ENCODE results near the gene SPINK8.
"Not testable (repeated sequence)": the region's sequence is repeated elsewhere in the genome, so short reads cannot be mapped to it uniquely, and the experiment has no call there.

Gene SPINK8

DNA sequence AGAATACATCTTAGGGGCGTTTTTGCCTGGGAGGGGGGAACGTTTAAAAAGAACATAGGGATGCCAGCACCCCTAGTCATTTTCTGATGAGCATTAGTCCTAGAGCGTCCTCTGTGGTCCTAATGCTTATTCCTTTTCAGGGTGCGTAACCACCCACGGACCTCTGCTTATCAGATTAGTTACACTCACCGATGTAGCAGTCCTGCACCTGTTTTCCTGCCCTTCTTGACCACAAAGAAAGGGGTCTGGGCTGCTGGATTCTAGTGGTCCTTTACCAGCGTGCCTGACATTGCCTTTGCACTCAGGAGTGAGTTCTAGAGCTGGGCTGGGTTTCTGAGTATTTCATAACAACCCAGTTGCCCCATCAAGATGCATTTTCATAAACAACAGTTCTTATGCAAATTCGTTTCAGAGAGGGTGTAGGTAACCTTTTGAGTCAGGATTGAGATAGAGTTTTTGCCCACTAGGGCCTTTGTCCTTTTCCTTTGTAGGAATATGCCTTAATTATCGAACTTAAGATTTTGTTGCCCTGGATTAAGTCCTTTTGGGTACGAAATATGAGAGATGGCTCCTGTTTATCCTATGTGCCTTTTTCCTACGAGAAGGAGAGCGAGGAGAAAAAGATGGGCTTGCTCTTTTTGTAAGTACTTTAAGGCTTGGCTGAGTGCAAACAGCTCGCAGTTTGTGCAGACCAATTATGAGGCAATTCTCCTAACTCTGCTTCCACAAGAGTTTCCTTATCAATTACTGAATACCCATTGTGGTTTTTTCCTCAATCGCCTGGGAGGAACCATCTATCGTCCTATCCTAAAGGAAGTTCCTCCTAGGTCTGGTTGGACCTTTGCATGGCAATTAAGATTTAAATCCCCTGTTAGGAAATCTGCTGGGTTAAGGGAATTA, at the start of gene SPINK8:
Gene SPINK8 (minus strand): TSS at position 316 of the 900 bp plus-strand sequence. CDS start 5,320 bp downstream, outside the sequence.
- not testable (repeated sequence) for DNase-seq (ENCODE audit: low read depth)

- no peak for DNase-seq (ENCODE audit: low read depth)
These were observed 39.5 kb upstream of the SPINK8 start for GRCh38 chr3:48372862-48373435.

- DNase-seq (ENCODE audit: low read depth) = no peak
These were observed 38.9 kb upstream of the SPINK8 start for GRCh38 chr3:48372377-48372770.

GRCh38 chr3:48371651-48372376, 38.4 kb upstream of the SPINK8 start, which contains the start of gene FBXW12:
Gene FBXW12, plus strand, starts transcription at chr3:48372219. Its CDS starts 549 bp downstream, at chr3:48372768.
- DNase-seq (ENCODE audit: low read depth) = no peak

- DNase-seq (ENCODE audit: low read depth) = no peak
These were observed 36.9 kb upstream of the SPINK8 start for GRCh38 chr3:48370333-48370713.

DNA sequence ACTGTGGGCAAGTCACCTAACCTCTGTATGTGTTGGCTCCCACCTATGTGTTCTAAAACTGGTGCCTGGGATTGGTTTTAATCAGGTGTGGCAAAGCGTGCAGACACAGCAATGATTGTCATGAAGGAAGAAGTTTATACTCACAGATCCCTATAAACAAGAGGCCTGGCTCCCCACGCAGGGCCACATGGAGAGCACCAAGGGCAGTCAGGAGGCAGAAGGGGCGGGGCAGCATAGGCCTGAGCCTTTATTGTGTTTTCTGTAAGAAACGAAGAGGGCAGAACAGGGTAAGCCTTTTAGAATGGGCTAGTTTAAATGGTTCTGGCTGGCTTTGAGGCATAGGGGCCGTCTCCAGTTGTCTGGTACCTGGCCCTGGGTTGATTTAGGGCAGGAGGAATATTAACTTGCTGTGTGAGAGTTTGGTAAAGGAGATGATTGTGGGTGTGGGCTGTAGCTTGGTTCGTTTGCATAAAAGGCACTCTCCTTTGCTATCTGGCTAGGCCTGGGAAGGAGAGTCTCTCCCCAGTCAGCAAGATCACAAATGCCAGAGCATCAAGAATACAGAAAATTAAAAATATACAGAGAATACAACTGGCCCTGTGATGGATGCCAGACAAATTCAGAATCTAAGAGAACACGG, 36.4 kb upstream of the SPINK8 start:
- no peak for DNase-seq (ENCODE audit: low read depth)

GRCh38 chr3:48367201-48367600, 33.7 kb upstream of the SPINK8 start:
- DNase-seq (ENCODE audit: low read depth) = no peak

DNA sequence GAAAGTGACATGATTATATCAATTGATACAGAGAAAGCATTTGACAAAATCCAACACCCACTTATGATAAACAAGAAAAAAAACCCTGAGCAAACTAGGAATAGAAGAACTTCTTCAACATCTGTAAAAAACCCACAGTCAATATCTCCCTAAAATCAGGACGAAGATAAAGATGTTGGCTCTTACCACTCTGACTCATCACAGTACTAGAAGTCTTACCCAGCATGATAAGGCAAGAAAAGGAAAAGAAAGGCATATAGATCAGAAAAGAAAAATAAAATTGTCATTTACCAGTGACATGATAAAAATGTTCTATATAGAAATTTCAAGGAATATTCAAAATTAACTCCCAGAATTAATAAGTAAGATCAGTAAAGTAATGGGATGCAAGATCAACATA, 31.4 kb upstream of the SPINK8 start:
- DNase-seq (ENCODE audit: low read depth) = no peak

GRCh38 chr3:48361928-48362327, 28.5 kb upstream of the SPINK8 start:
- DNase-seq (ENCODE audit: low read depth) = no peak

GRCh38 chr3:48356419-48356818, 23.0 kb upstream of the SPINK8 start:
- DNase-seq (ENCODE audit: low read depth) = no peak

GRCh38 chr3:48353987-48354386, 20.5 kb upstream of the SPINK8 start:
- DNase-seq (ENCODE audit: low read depth) = no peak

GRCh38 chr3:48352546-48352945, 19.1 kb upstream of the SPINK8 start:
- DNase-seq (ENCODE audit: low read depth) = no peak

GRCh38 chr3:48347500-48347899, 14.0 kb upstream of the SPINK8 start:
- DNase-seq (ENCODE audit: low read depth) = no peak

- DNase-seq (ENCODE audit: low read depth) = no peak
These were observed 12.6 kb upstream of the SPINK8 start for GRCh38 chr3:48345946-48346572.

DNA sequence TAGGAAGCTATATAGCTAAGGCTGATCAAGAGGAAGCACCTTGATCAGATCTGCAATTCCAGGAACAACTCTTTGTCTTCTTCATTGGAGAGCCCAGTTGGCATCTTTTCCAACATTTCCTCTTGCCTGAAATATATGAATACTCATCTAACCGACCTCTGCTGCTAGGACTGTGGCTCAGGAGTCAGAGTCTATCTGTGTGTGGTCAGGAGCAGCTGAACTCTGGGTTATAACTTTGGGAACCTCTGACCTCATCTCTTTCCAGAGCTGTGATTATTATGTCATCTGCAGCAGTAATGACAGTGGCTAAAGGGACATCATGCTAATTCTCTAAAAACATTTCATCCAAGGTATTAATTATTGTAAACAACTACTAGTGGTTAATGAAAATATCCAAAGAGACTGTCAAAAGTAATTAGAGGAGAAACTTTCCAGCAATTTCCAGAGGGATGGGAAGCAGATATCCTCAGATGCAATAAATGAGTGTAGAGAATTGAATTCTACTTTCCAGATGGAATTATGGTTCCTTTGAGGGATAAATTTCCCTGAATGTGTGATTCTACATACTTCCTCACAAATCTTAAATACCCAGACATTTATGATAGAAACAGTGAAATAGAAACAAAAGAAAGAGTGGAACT, 11.5 kb upstream of the SPINK8 start:
- no peak for DNase-seq (ENCODE audit: low read depth)

DNA sequence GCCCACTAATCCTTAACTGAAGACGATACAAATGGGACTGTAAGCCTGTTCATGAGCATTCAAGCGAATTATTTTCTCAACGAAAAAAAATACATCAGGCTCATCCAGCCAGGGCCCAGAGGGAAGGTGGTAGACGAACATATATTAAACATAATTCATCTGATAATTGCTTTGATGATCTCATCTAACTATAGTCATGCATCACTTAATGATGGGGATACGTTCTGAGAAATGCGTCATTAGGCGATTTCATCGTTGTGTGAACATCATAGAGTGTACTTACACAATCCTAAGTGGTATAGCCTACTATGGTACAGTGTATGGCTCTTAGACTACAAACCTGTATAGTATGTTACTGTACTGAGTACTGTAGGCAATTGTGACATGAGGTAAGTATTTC, 10.0 kb upstream of the SPINK8 start:
- DNase-seq (ENCODE audit: low read depth) = no peak

DNA sequence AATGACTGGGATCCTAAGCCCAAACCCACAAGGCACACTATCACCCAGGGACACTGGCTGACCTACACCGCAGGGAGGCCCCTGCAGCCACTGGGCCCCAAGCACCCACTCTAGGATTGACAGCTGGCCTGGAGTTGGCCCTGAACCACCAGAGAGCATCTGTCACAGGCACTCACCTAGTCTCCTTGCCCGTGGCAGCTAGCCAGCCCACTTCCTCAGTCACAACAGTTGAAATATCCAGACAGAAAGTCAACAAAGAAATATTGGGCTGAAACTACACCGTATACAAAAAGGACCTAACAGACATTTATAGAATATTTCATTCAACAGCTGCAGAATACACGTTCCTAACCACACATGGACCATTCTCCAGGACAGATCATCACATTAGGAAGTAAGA, 5.2 kb upstream of the SPINK8 start:
- no peak for DNase-seq (ENCODE audit: low read depth)

GRCh38 chr3:48337536-48337935, 4.1 kb upstream of the SPINK8 start:
- not testable (repeated sequence) for DNase-seq (ENCODE audit: low read depth)

- DNase-seq (ENCODE audit: low read depth) = not testable (repeated sequence)
These were observed 1.8 kb upstream of the SPINK8 start for GRCh38 chr3:48335286-48335685.

DNA sequence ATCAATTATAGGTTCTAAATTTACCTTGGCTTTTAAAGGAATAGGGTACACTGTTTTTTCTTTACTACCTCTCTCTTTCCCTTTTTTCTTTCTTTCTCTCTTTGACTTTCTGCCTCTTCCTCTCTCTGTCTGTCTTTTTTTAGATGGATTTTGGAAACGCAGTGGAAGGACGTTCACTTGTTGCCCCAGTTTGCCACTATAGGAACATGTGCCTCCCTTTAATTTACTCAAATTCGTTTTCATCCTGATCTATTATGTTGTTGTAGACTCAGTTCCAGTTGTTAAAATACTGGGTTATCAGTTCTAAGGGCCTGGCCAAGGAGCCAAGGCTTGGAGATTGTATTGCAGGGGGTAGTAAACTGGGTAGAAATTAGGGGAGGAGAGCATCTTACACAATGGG, 1.1 kb upstream of the SPINK8 start:
- DNase-seq (ENCODE audit: low read depth) = no peak

GRCh38 chr3:48331706-48332435, 1.6 kb downstream of the SPINK8 start:
- not testable (repeated sequence) for DNase-seq (ENCODE audit: low read depth)

Data from fibroblast of the conjunctiva (primary cell).